ENCODE results near the gene NKAPL. TPM values are rescaled to one million over a fixed set of nuclear protein-coding genes. Genes with fewer than 3 reads are reported as not detected.

The NKAPL gene
- total RNA-seq, 4 donors from 2014 or later = 2.8 to 6.7 (median 4.7) TPM

GRCh38 chr6:28252009-28252975, 6.8 kb upstream of the NKAPL start, which contains the start of gene ZKSCAN4:
Gene ZKSCAN4, minus strand, starts transcription at chr6:28252269. Its CDS starts 289 bp downstream, at chr6:28251980.
- no peak for DNase-seq (ENCODE audit: extremely low spot score)
- H3K9me3 ChIP-seq = no peaks in the 10 kb centered on the region
- peak; percentile 49 to 78 for TF ChIP-seq POLR2AphosphoS5 (IDR thresholded peaks at IDR 0.05)
- no peak for TF ChIP-seq EP300 (IDR thresholded peaks at IDR 0.05)
- H3K27ac ChIP-seq (replicated peaks in 1 of 4) = peak within 1 kb of the TSS; percentile 59 to 67 (median 62)
- no peaks in the 10 kb centered on the region for H3K27me3 ChIP-seq
- H3K4me3 ChIP-seq = peak within 1 kb of the TSS; percentile 80 to 87 (median 84)
- intact Hi-C loops (cut with DNase I) = no loop called here
- H3K36me3 ChIP-seq = peaks cover 9 to 22% (median 19%) of the 10 kb centered on the region in 4 donors
- peaks cover 17 to 33% (median 25%) of the 10 kb centered on the region in 4 donors for H3K4me1 ChIP-seq
- WGBS = 8% methylated on average over 14 of the region's 14 CpGs

DNA sequence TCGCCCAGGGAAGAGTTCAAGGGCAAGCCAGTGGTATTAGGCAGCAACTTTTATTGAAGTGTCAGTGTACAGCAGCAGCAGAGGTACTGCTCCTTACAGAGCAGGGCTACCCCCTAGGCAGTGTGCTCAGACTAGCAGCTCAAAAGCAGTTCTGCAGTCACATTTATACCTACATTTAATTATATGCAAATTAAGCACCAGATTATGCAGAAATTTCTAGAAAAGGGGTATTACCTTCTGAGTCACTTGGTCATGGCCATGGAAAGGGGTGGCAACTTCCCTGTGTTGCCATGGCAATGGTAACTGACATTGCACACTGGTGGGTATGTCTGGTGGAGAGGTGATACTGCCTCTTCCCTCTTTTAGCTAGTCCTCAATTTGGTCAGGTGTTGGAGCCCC, 5.0 kb upstream of the NKAPL start:
- intact Hi-C loops (cut with DNase I) = no loop called here
- Histone ChIP-seq H3K27me3 (no peaks in the 10 kb centered on the region), H3K36me3 (peaks cover 0 to 5% (median 2%) of the 10 kb centered on the region in 4 donors), H3K27ac (replicated peaks in 1 of 4) (no peak overlapping the region), H3K4me1 (peaks cover 17 to 39% (median 30%) of the 10 kb centered on the region in 4 donors), H3K9me3 (peaks cover 0 to under 1% (median 0%) of the 10 kb centered on the region in 4 donors), H3K4me3 (no peak overlapping the region)
- TF ChIP-seq CTCF (IDR thresholded peaks at IDR 0.05) (no peak), EP300 (IDR thresholded peaks at IDR 0.05) (no peak), POLR2A (IDR thresholded peaks at IDR 0.05; ENCODE audit: low read depth) (no peak), POLR2AphosphoS5 (IDR thresholded peaks at IDR 0.05) (no peak)
- WGBS = 82% methylated on average over 1 of the region's 1 CpG
- DNase-seq (ENCODE audit: extremely low spot score) = no peak

DNA sequence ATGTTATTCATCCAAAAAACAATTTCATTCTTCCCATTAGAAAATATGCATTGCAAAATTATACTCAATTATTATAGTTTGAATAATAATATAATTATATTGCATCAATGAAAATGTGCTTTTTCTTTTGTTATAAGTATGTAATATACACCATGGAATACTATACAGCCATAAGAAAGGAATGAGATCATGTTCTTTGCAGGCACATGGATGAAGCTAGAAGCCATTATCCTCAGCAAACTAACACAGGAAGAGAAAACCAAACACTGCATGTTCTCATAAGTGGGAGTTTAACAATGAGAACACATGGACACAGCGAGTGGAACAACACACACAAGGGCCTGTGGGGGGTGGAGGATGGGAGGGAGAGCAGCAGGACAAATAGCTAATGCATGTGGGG, 2.1 kb upstream of the NKAPL start:
- no peaks in the 10 kb centered on the region for H3K36me3 ChIP-seq
- no peak overlapping the region for H3K27ac ChIP-seq (replicated peaks in 1 of 4)
- intact Hi-C loops (cut with DNase I) = no loop called here
- TF ChIP-seq CTCF (IDR thresholded peaks at IDR 0.05) = no peak
- TF ChIP-seq POLR2AphosphoS5 (IDR thresholded peaks at IDR 0.05) = no peak
- no peak for TF ChIP-seq EP300 (IDR thresholded peaks at IDR 0.05)
- no peak for TF ChIP-seq POLR2A (IDR thresholded peaks at IDR 0.05; ENCODE audit: low read depth)
- H3K4me1 ChIP-seq = peaks cover 9 to 20% (median 18%) of the 10 kb centered on the region in 4 donors
- no peaks in the 10 kb centered on the region for H3K27me3 ChIP-seq
- H3K9me3 ChIP-seq = peaks cover 0 to 22% (median 10%) of the 10 kb centered on the region in 4 donors
- no peak overlapping the region for H3K4me3 ChIP-seq
- no peak for DNase-seq (ENCODE audit: extremely low spot score)
- 0% methylated on average over 1 of the region's 1 CpG for WGBS

- no peak overlapping the region for H3K4me3 ChIP-seq
- H3K27ac ChIP-seq (replicated peaks in 1 of 4) = no peak overlapping the region
- no peaks in the 10 kb centered on the region for H3K27me3 ChIP-seq
- no peak for TF ChIP-seq POLR2A (IDR thresholded peaks at IDR 0.05; ENCODE audit: low read depth)
- TF ChIP-seq CTCF (IDR thresholded peaks at IDR 0.05) = no peak
- TF ChIP-seq POLR2AphosphoS5 (IDR thresholded peaks at IDR 0.05) = no peak
- TF ChIP-seq EP300 (IDR thresholded peaks at IDR 0.05) = no peak
- peaks cover 0 to 22% (median 10%) of the 10 kb centered on the region in 4 donors for H3K9me3 ChIP-seq
- peaks cover 17 to 31% (median 29%) of the 10 kb centered on the region in 4 donors for H3K4me1 ChIP-seq
- intact Hi-C loops (cut with DNase I) = loop anchor here (5.0 kb wide), 1 partner anchor 37 kb away; the partner anchor contains the start of gene ZSCAN9
- 23% methylated on average over 2 of the region's 2 CpGs for WGBS
- no peaks in the 10 kb centered on the region for H3K36me3 ChIP-seq
- DNase-seq (ENCODE audit: extremely low spot score) = no peak
These were observed 4.8 kb downstream of the NKAPL start for GRCh38 chr6:28263922-28264321.

DNA sequence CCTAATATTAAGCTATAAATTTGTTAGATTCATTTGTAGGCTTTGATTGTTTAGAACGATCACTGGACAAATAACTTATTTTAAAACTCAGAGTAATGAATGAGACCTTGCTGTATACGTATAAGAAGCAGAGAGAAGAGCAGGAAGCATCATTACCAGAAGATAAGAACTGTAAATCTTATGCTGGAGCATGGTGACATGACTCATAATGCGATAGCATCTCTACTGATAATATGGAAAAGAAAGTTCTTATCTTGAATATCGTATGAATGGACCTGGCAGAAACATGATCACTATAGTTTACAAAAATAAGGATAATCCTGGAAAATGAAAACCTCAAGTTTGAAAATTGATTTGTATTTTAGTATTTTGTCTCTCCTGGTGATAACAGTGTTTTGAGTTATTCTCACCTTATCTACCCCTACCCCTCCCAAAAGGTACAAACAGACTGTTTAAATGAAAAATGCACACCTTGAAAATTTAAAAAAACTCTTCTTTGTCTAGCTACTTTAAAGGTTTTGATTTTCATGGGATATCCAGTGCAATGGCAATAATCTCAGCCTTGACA, 5.8 kb downstream of the NKAPL start:
- Histone ChIP-seq H3K27ac (replicated peaks in 1 of 4) (no peak overlapping the region), H3K4me3 (no peak overlapping the region), H3K4me1 (peaks cover 17 to 32% (median 29%) of the 10 kb centered on the region in 4 donors), H3K27me3 (no peaks in the 10 kb centered on the region), H3K9me3 (peaks cover 0 to 14% (median 6%) of the 10 kb centered on the region in 4 donors), H3K36me3 (no peaks in the 10 kb centered on the region)
- no peak for DNase-seq (ENCODE audit: extremely low spot score)
- intact Hi-C loops (cut with DNase I) = loop anchor here (5.0 kb wide), 3 partner anchors 38 to 123 kb away; partner anchors contain the start of genes ZKSCAN8 and ZSCAN9
- TF ChIP-seq POLR2A (IDR thresholded peaks at IDR 0.05; ENCODE audit: low read depth) (no peak), POLR2AphosphoS5 (IDR thresholded peaks at IDR 0.05) (no peak), CTCF (IDR thresholded peaks at IDR 0.05) (no peak), EP300 (IDR thresholded peaks at IDR 0.05) (no peak)
- WGBS = 67% methylated on average over 4 of the region's 4 CpGs

All from esophagus muscularis mucosa (tissue), 4 donors.